ENCODE data around the gene STX1B. TPM values are rescaled to one million over a fixed set of nuclear protein-coding genes. Genes with fewer than 3 reads are reported as not detected.

The STX1B gene
- total RNA-seq, 4 donors from 2014 or later = 0.49 to 2.2 (median 0.90) TPM

GRCh38 chr16:30951750-30952149, 58.7 kb downstream of the STX1B start:
- TF ChIP-seq CTCF (IDR thresholded peaks at IDR 0.05; ENCODE audit: low read depth) = no peak

- no peak for TF ChIP-seq CTCF (IDR thresholded peaks at IDR 0.05; ENCODE audit: low read depth)
These were observed 59.2 kb downstream of the STX1B start for GRCh38 chr16:30951193-30951592.

- TF ChIP-seq CTCF (IDR thresholded peaks at IDR 0.05; ENCODE audit: low read depth) = no peak
These were observed 59.8 kb downstream of the STX1B start for GRCh38 chr16:30950516-30951065.

GRCh38 chr16:30949650-30950515, 60.6 kb downstream of the STX1B start:
- TF ChIP-seq CTCF (IDR thresholded peaks at IDR 0.05; ENCODE audit: low read depth) = no peak

- TF ChIP-seq CTCF (IDR thresholded peaks at IDR 0.05; ENCODE audit: low read depth) = no peak
These were observed 61.5 kb downstream of the STX1B start, which contains the start of gene ORAI3 for GRCh38 chr16:30948667-30949649. ORAI3 (plus strand) TSS chr16:30949068; CDS start chr16:30949290, 222 bp downstream.

- no peak for TF ChIP-seq CTCF (IDR thresholded peaks at IDR 0.05; ENCODE audit: low read depth)
These were observed 62.4 kb downstream of the STX1B start for GRCh38 chr16:30947859-30948666.
